Activated T-cell treated with anti-CD3 and anti-CD28 coated beads for 48 hours (primary cell): ENCODE results near the gene TRAF4.
"Not testable (repeated sequence)": the region's sequence is repeated elsewhere in the genome, so short reads cannot be mapped to it uniquely, and the experiment has no call there.

Experiments used
- DNase-seq: peaks from one replicate; pipeline ENCODE4 v3.0.0-alpha.2; 2020; ENCODE audit warnings: low read depth

TRAF4 gene

DNA sequence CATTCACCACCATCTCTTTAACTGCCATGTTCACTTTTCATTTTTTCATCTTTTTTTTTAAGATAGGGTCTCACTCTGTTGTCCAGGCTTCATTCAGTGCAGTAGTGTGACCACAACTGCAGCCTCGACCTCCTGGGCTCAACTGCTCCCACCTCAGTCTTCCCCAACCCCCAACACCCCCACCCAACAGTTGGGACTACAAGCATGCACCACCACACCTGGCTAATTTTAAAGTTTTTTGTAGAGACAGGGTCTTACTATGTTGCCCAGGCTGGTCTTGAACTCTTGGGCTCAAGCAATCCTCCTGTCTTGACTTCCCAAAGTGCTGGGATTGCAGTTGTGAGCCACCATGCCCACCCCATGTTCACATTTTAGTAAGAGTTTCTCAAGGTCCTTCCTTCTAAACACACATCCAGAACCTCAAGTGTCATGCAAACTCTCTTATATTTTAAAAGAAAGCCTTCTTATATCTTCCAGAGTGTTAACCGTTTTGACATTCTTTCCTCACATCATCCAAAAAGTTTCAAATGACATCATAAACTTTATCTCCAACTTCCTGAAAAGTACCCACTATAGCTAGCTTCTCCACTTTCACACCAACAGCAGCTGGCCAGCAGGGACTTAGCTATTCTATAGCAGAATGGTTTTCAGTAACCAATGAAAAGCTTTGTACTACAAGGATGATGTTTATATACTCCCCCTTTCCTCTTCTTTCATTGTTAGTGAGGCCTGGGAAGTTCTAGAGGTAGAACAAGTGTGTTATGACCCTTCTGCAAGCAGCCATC, 49.3 kb downstream of the TRAF4 start:
- no peak for DNase-seq

DNA sequence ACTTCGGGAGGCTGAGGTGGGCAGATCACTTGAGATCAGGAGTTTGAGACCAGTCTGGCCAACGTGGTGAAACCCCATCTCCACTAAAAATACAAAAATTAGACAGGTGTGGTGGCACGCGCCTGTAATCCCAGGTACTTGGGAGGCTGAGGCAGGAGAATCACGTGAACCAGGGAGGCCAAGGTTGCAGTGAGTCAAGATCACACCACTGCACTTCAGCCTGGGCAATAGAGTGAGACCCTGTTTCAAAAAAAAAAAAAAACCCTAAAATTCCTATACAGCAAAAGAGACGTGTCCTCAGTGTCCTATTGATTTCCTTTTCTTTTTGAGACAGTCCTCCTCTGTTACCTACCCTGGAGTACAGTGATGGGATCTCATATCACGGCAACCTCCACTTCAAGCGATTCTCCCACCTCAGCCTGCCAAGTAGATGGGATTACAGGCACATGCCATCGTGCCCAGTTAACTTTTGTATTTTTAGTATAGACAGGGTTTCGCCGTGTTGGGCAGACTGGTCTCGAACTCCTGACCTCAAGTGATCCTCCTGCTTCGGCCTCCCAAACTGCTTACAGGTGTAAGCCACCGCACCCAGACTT, 51.1 kb downstream of the TRAF4 start:
- not testable (repeated sequence) for DNase-seq

DNA sequence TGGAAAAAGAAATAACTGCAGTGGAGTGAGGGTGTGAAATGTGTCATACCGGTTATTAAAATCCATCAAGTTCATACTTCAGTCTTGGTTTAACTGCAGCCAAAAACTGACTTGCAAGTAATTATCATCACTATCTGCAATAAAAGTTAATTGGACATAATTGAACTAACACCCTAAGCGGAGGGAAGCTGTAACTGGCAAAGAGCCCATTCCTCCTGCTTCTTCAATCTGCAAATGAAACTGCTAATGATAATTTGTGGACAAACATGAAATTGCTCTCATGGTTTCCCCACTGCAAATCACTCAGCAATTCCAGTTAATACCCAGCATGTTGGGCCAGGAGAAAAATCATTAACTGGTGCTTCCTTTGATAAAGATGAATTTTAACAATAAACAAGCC, 52.3 kb downstream of the TRAF4 start:
- DNase-seq, result no peak
